Peyer's patch (tissue), 4 donors: ENCODE measurements around the gene TTC23.

Experiments
- CTCF ChIP-seq, 6 experiments: fragments of 450-650 bp in 4 of 6; fragments of 200-600 bp in 2 of 6; sonication (generic) in 1 of 6; IDR thresholded peaks; one replicate each; pipeline ENCODE4 v1.5.1; 2017 to 2019; ENCODE audit warnings: antibody characterized with exemption in 6 of 6, mild to moderate bottlenecking in 3 of 6, moderate library complexity in 1 of 6
- POLR2A ChIP-seq, 2 donors: fragments of 450-650 bp; IDR thresholded peaks; one replicate each; pipeline ENCODE4 v1.5.1; 2017; ENCODE audit warnings: antibody characterized with exemption in 2 of 2, mild to moderate bottlenecking in 2 of 2, moderate library complexity in 2 of 2

DNA sequence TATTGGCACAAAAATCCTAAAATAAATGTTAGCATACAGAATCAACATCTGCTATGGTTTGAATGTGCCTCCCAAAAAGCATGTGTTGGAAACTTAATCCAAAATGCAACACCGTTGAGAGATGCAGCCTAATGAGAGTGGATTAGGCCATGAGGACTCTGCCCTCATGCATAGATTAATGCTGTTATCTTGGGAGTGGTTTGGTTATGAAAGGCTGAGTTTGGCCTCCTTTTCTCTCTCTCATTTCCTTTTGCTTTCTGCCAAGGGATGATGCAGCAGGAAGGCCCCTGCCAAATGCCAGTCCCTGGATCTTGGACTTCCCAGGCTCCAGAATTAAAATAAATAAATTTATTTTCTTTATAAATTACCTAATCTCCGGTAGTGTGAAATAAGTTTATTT, 95.1 kb downstream of the TTC23 start:
- TF ChIP-seq CTCF (IDR thresholded peaks at IDR 0.05) (no peak), POLR2A (IDR thresholded peaks at IDR 0.05) (no peak)
